HG03565 (cell line): Measurements from ENCODE around the gene LIMS1.
"Not testable (repeated sequence)": the region's sequence is repeated elsewhere in the genome, so short reads cannot be mapped to it uniquely, and the experiment has no call there.

Source experiments
- ATAC-seq: cut with Tn5 transposase; IDR thresholded peaks from one replicate; pipeline ENCODE4 v1.9.1; 2021; ENCODE audit warnings: mild to moderate bottlenecking, moderate library complexity; ENCODE audit not compliant: unreplicated experiment

Gene LIMS1

GRCh38 chr2:108533832-108534583 lies at the start of gene LIMS1:
TSS of gene LIMS1 (plus strand) at chr2:108534470. CDS start at chr2:108534563, 93 bp downstream.
- peak; percentile 76 for ATAC-seq

- no peak for ATAC-seq
Measured at GRCh38 chr2:108485253-108485652, 49.0 kb upstream of the LIMS1 start.

GRCh38 chr2:108490506-108491122 lies 43.7 kb upstream of the LIMS1 start:
- ATAC-seq, result no peak

GRCh38 chr2:108491848-108492247 lies 42.4 kb upstream of the LIMS1 start:
- ATAC-seq, result no peak

- no peak for ATAC-seq
Measured at GRCh38 chr2:108492364-108492763, 41.9 kb upstream of the LIMS1 start.

- not testable (repeated sequence) for ATAC-seq
Measured at GRCh38 chr2:108496167-108496566, 38.1 kb upstream of the LIMS1 start.

GRCh38 chr2:108507620-108508019 lies 26.6 kb upstream of the LIMS1 start:
- not testable (repeated sequence) for ATAC-seq

- not testable (repeated sequence) for ATAC-seq
Measured at GRCh38 chr2:108512431-108512830, 21.8 kb upstream of the LIMS1 start.

GRCh38 chr2:108514478-108514877 lies 19.8 kb upstream of the LIMS1 start:
- not testable (repeated sequence) for ATAC-seq

GRCh38 chr2:108524688-108525087 lies 9.6 kb upstream of the LIMS1 start:
- not testable (repeated sequence) for ATAC-seq

- ATAC-seq, result not testable (repeated sequence)
Measured at GRCh38 chr2:108525258-108525657, 9.0 kb upstream of the LIMS1 start.

GRCh38 chr2:108531674-108532055 lies 2.6 kb upstream of the LIMS1 start:
- no peak for ATAC-seq

GRCh38 chr2:108534584-108535356 lies 500 bp downstream of the LIMS1 start:
- ATAC-seq, result peak; percentile 18

- no peak for ATAC-seq
Measured at GRCh38 chr2:108535357-108535631, 1.0 kb downstream of the LIMS1 start.

GRCh38 chr2:108536133-108536780 lies 2.0 kb downstream of the LIMS1 start:
- ATAC-seq, result no peak

- no peak for ATAC-seq
Measured at GRCh38 chr2:108536911-108537310, 2.6 kb downstream of the LIMS1 start.

- ATAC-seq, result no peak
Measured at GRCh38 chr2:108538000-108538625, 3.8 kb downstream of the LIMS1 start.

GRCh38 chr2:108541451-108541850 lies 7.2 kb downstream of the LIMS1 start:
- no peak for ATAC-seq

GRCh38 chr2:108542071-108542470 lies 7.8 kb downstream of the LIMS1 start:
- ATAC-seq, result no peak

- no peak for ATAC-seq
Measured at GRCh38 chr2:108547606-108548005, 13.3 kb downstream of the LIMS1 start.
